ENCODE measurements around the gene LRRC47. TPM values are rescaled to one million over a fixed set of nuclear protein-coding genes. Genes with fewer than 3 reads are reported as not detected.

LRRC47 gene
- total and polyA plus RNA-seq, 2 of the 13 experiments (the other 11 are each of a cell fraction or from before 2014, with no cell fraction given) = 18.3 to 52.5 TPM

DNA sequence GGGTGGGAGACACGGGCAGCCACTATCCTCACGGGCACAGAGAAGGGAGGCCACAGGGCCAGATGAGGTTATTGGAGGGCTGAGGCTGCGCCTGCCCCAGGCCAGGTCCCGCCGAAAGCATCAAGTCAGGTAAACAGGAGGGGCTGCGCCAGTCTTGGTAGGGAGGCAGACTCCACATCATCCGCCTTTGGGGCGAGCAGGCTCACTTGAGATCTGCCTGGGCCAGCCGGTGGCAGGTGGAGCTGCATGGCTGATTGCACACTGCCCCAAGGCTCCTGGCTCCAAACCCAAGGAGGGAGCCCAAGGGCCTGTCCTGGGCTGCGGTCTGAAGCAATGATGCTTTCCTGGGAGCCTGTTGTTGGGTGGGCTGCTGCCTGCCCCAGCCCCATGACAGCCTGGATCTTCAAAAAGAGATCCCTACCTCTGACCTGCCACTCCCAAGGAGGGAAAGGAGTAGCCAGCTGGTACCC lies 19.2 kb downstream of the LRRC47 start (continued):
- TF ChIP-seq AKAP8 (CRISPR knock-in tag; IDR thresholded peaks at IDR 0.05) (no peak; the same call in 1 of the 2 replicates), MTF2 (CRISPR knock-in tag; IDR thresholded peaks at IDR 0.05; ENCODE audit: borderline replicate concordance) (no peak), PHB2 (IDR thresholded peaks at IDR 0.05; ENCODE audit: partially characterized antibody) (no peak), ZSCAN21 (CRISPR knock-in tag; IDR thresholded peaks at IDR 0.05; ENCODE audit: borderline replicate concordance) (no peak), RBFOX2 (IDR thresholded peaks at IDR 0.05; ENCODE audit: low read depth, low read length) (no peak), ZNF44 (CRISPR knock-in tag; IDR thresholded peaks at IDR 0.05) (no peak), REL (CRISPR knock-in tag; conservative IDR thresholded peaks at IDR 0.05) (0 out of 2 replicates have a peak, but pooled peaks have one; percentile 58), STAT5B (CRISPR knock-in tag; IDR thresholded peaks at IDR 0.05) (no peak)
- TF ChIP-seq, protein P1, sequence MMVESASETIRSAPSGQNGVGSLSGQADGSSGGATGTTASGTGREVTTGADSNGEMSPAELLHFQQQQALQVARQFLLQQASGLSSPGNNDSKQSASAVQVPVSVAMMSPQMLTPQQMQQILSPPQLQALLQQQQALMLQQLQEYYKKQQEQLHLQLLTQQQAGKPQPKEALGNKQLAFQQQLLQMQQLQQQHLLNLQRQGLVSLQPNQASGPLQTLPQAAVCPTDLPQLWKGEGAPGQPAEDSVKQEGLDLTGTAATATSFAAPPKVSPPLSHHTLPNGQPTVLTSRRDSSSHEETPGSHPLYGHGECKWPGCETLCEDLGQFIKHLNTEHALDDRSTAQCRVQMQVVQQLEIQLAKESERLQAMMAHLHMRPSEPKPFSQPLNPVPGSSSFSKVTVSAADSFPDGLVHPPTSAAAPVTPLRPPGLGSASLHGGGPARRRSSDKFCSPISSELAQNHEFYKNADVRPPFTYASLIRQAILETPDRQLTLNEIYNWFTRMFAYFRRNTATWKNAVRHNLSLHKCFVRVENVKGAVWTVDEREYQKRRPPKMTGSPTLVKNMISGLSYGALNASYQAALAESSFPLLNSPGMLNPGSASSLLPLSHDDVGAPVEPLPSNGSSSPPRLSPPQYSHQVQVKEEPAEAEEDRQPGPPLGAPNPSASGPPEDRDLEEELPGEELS (CRISPR knock-in tag; IDR thresholded peaks at IDR 0.05) = no peak
- TF ChIP-seq, protein P2, sequence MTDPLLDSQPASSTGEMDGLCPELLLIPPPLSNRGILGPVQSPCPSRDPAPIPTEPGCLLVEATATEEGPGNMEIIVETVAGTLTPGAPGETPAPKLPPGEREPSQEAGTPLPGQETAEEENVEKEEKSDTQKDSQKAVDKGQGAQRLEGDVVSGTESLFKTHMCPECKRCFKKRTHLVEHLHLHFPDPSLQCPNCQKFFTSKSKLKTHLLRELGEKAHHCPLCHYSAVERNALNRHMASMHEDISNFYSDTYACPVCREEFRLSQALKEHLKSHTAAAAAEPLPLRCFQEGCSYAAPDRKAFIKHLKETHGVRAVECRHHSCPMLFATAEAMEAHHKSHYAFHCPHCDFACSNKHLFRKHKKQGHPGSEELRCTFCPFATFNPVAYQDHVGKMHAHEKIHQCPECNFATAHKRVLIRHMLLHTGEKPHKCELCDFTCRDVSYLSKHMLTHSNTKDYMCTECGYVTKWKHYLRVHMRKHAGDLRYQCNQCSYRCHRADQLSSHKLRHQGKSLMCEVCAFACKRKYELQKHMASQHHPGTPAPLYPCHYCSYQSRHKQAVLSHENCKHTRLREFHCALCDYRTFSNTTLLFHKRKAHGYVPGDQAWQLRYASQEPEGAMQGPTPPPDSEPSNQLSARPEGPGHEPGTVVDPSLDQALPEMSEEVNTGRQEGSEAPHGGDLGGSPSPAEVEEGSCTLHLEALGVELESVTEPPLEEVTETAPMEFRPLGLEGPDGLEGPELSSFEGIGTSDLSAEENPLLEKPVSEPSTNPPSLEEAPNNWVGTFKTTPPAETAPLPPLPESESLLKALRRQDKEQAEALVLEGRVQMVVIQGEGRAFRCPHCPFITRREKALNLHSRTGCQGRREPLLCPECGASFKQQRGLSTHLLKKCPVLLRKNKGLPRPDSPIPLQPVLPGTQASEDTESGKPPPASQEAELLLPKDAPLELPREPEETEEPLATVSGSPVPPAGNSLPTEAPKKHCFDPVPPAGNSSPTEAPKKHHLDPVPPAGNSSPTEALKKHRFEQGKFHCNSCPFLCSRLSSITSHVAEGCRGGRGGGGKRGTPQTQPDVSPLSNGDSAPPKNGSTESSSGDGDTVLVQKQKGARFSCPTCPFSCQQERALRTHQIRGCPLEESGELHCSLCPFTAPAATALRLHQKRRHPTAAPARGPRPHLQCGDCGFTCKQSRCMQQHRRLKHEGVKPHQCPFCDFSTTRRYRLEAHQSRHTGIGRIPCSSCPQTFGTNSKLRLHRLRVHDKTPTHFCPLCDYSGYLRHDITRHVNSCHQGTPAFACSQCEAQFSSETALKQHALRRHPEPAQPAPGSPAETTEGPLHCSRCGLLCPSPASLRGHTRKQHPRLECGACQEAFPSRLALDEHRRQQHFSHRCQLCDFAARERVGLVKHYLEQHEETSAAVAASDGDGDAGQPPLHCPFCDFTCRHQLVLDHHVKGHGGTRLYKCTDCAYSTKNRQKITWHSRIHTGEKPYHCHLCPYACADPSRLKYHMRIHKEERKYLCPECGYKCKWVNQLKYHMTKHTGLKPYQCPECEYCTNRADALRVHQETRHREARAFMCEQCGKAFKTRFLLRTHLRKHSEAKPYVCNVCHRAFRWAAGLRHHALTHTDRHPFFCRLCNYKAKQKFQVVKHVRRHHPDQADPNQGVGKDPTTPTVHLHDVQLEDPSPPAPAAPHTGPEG (CRISPR knock-in tag; IDR thresholded peaks at IDR 0.05) = no peak
- TF ChIP-seq, protein P3, sequence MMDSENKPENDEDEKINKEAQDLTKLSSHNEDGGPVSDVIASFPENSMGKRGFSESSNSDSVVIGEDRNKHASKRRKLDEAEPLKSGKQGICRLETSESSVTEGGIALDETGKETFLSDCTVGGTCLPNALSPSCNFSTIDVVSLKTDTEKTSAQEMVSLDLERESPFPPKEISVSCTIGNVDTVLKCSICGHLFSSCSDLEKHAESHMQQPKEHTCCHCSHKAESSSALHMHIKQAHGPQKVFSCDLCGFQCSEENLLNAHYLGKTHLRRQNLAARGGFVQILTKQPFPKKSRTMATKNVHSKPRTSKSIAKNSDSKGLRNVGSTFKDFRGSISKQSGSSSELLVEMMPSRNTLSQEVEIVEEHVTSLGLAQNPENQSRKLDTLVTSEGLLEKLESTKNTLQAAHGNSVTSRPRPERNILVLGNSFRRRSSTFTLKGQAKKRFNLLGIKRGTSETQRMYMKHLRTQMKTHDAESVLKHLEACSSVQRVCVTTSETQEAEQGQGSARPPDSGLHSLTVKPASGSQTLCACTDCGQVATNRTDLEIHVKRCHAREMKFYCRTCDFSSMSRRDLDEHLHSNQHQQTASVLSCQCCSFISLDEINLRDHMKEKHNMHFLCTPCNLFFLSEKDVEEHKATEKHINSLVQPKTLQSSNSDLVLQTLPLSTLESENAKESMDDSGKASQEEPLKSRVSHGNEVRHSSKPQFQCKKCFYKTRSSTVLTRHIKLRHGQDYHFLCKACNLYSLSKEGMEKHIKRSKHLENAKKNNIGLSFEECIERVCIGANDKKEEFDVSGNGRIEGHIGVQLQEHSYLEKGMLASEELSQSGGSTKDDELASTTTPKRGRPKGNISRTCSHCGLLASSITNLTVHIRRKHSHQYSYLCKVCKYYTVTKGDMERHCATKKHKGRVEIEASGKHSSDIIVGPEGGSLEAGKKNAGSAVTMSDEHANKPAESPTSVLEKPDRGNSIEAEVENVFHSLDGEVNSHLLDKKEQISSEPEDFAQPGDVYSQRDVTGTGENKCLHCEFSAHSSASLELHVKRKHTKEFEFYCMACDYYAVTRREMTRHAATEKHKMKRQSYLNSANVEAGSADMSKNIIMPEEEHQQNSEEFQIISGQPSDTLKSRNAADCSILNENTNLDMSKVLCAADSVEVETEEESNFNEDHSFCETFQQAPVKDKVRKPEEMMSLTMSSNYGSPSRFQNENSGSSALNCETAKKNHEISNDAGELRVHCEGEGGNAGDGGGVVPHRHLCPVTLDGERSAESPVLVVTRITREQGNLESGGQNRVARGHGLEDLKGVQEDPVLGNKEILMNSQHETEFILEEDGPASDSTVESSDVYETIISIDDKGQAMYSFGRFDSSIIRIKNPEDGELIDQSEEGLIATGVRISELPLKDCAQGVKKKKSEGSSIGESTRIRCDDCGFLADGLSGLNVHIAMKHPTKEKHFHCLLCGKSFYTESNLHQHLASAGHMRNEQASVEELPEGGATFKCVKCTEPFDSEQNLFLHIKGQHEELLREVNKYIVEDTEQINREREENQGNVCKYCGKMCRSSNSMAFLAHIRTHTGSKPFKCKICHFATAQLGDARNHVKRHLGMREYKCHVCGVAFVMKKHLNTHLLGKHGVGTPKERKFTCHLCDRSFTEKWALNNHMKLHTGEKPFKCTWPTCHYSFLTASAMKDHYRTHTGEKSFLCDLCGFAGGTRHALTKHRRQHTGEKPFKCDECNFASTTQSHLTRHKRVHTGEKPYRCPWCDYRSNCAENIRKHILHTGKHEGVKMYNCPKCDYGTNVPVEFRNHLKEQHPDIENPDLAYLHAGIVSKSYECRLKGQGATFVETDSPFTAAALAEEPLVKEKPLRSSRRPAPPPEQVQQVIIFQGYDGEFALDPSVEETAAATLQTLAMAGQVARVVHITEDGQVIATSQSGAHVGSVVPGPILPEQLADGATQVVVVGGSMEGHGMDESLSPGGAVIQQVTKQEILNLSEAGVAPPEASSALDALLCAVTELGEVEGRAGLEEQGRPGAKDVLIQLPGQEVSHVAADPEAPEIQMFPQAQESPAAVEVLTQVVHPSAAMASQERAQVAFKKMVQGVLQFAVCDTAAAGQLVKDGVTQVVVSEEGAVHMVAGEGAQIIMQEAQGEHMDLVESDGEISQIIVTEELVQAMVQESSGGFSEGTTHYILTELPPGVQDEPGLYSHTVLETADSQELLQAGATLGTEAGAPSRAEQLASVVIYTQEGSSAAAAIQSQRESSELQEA (CRISPR knock-in tag; IDR thresholded peaks at IDR 0.05; ENCODE audit: not compliant biosample characterization) = no peak
- TF ChIP-seq, protein P4, sequence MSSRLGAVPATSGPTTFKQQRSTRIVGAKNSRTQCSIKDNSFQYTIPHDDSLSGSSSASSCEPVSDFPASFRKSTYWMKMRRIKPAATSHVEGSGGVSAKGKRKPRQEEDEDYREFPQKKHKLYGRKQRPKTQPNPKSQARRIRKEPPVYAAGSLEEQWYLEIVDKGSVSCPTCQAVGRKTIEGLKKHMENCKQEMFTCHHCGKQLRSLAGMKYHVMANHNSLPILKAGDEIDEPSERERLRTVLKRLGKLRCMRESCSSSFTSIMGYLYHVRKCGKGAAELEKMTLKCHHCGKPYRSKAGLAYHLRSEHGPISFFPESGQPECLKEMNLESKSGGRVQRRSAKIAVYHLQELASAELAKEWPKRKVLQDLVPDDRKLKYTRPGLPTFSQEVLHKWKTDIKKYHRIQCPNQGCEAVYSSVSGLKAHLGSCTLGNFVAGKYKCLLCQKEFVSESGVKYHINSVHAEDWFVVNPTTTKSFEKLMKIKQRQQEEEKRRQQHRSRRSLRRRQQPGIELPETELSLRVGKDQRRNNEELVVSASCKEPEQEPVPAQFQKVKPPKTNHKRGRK (CRISPR knock-in tag; IDR thresholded peaks at IDR 0.05) = no peak
